ENCODE data around the gene MAMDC4. TPM values are rescaled to one million over a fixed set of nuclear protein-coding genes. Genes with fewer than 3 reads are reported as not detected.

The MAMDC4 gene
- total RNA-seq, 1 donor from 2014 or later: 20.6 TPM

GRCh38 chr9:136849038-136849959, 2.8 kb upstream of the MAMDC4 start, which contains the start of gene PHPT1:
Gene PHPT1, plus strand, starts transcription at chr9:136849409. Its CDS starts 22 bp downstream, at chr9:136849431.
- peak; percentile 96 for DNase-seq (ENCODE audit: low read depth, low spot score)
- Mint-ChIP-seq H3K27me3 (ENCODE audit: low read depth) (peaks cover 27% of the 10 kb centered on the region), H3K36me3 (ENCODE audit: low read depth) (no peaks in the 10 kb centered on the region), H3K4me3 (peak within 1 kb of the TSS; percentile 96), H3K4me1 (peaks cover 8% of the 10 kb centered on the region), H3K9me3 (no peaks in the 10 kb centered on the region), H3K27ac (ENCODE audit: unreplicated experiment) (peak within 1 kb of the TSS; percentile 95)
- TF ChIP-seq, protein P1, sequence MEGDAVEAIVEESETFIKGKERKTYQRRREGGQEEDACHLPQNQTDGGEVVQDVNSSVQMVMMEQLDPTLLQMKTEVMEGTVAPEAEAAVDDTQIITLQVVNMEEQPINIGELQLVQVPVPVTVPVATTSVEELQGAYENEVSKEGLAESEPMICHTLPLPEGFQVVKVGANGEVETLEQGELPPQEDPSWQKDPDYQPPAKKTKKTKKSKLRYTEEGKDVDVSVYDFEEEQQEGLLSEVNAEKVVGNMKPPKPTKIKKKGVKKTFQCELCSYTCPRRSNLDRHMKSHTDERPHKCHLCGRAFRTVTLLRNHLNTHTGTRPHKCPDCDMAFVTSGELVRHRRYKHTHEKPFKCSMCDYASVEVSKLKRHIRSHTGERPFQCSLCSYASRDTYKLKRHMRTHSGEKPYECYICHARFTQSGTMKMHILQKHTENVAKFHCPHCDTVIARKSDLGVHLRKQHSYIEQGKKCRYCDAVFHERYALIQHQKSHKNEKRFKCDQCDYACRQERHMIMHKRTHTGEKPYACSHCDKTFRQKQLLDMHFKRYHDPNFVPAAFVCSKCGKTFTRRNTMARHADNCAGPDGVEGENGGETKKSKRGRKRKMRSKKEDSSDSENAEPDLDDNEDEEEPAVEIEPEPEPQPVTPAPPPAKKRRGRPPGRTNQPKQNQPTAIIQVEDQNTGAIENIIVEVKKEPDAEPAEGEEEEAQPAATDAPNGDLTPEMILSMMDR (conservative IDR thresholded peaks at IDR 0.05): no peak

- TF ChIP-seq, protein P1 (conservative IDR thresholded peaks at IDR 0.05): no peak
- Mint-ChIP-seq H3K36me3 (ENCODE audit: low read depth) (no peaks in the 10 kb centered on the region), H3K27me3 (ENCODE audit: low read depth) (peaks cover 25% of the 10 kb centered on the region), H3K27ac (ENCODE audit: unreplicated experiment) (peak overlapping the region; percentile 81), H3K9me3 (no peaks in the 10 kb centered on the region), H3K4me3 (peak overlapping the region; percentile 96), H3K4me1 (peaks cover 8% of the 10 kb centered on the region)
- DNase-seq (ENCODE audit: low read depth, low spot score): no peak
Measured at GRCh38 chr9:136849960-136850865, 1.9 kb upstream of the MAMDC4 start.

- Mint-ChIP-seq H3K9me3 (no peaks in the 10 kb centered on the region), H3K27ac (ENCODE audit: unreplicated experiment) (no peak overlapping the region), H3K4me3 (peak overlapping the region; percentile 96), H3K36me3 (ENCODE audit: low read depth) (no peaks in the 10 kb centered on the region), H3K4me1 (peaks cover 8% of the 10 kb centered on the region), H3K27me3 (ENCODE audit: low read depth) (peaks cover 23% of the 10 kb centered on the region)
- DNase-seq (ENCODE audit: low read depth, low spot score): no peak
- TF ChIP-seq, protein P1 (conservative IDR thresholded peaks at IDR 0.05): no peak
Measured at GRCh38 chr9:136850866-136851775, 1.0 kb upstream of the MAMDC4 start.

DNA sequence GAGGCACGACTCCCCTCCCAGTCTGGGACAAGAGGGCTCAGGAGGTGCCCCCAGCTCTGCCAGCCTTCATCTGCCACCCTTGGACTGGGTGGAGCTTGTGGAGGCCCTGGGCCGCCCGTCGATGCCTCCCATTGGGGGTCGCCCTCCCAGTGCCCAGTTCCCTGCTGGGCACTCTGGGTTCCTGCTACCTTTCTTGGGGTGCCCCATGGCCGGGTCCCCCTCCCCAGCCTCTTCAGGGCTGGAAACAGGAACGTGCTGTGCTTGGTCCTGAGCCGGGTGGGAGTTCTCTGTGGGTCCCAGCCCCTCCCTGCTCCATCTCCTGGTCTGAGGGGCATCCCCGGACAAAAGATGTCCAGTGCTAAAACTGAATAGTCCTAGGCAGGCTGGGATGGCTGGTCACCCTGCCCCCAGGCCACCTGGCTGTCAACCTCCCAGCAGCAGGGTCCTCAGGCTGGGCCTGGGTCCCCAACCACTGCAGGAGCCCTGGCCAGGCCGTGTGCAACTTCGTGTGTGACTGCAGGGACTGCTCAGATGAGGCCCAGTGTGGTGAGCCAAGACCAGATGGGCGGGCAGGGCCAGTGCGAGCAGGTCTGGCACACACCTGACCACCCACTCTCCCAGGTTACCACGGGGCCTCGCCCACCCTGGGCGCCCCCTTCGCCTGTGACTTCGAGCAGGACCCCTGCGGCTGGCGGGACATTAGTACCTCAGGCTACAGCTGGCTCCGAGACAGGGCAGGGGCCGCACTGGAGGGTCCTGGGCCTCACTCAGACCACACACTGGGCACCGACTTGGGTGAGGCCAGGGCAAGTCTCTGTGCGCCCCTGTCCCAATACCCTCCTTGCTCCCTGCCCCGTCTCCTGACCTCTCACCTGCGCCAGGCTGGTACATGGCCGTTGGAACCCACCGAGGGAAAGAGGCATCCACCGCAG, 784 bp downstream of the MAMDC4 start:
- H3K36me3 Mint-ChIP-seq (ENCODE audit: low read depth): no peaks in the 10 kb centered on the region
- no peak overlapping the region for H3K27ac Mint-ChIP-seq (ENCODE audit: unreplicated experiment)
- H3K4me3 Mint-ChIP-seq: no peak overlapping the region
- TF ChIP-seq, protein P1 (conservative IDR thresholded peaks at IDR 0.05): no peak
- peaks cover 7% of the 10 kb centered on the region for H3K27me3 Mint-ChIP-seq (ENCODE audit: low read depth)
- peaks cover 8% of the 10 kb centered on the region for H3K4me1 Mint-ChIP-seq
- no peak for DNase-seq (ENCODE audit: low read depth, low spot score)
- H3K9me3 Mint-ChIP-seq: no peaks in the 10 kb centered on the region

Data from neural crest cell (in vitro differentiated cells).